22Rv1 (cell line): ENCODE data around the gene ERP44.
A peak's percentile ranks its signal among the peaks of the same experiment; 100 is the strongest.

ENCODE experiments used
- H3K27ac ChIP-seq: fragments of 450-650 bp; 2 replicates; pipeline ENCODE4 v1.5.1; 2017
- CTCF ChIP-seq: fragments of 450-650 bp; IDR thresholded peaks from 2 replicates; pipeline ENCODE4 v1.5.1; 2017; ENCODE audit warnings: mild to moderate bottlenecking
- ZFX ChIP-seq: fragments of 450-650 bp; IDR thresholded peaks from 2 replicates; pipeline ENCODE4 v1.6.1; 2017; ENCODE audit warnings: antibody characterized with exemption, borderline replicate concordance

Gene ERP44

GRCh38 chr9:100038472-100038871, 60.3 kb downstream of the ERP44 start:
- TF ChIP-seq CTCF = no peak
- no peak overlapping the region for H3K27ac ChIP-seq

- TF ChIP-seq ZFX = no peak
- TF ChIP-seq CTCF = no peak
These were observed 64.8 kb downstream of the ERP44 start for GRCh38 chr9:100033877-100034551.

GRCh38 chr9:100030548-100030947, 68.3 kb downstream of the ERP44 start:
- TF ChIP-seq CTCF = no peak
- no peak for TF ChIP-seq ZFX
- H3K27ac ChIP-seq = no peak overlapping the region

More at GRCh38 chr9:100033877-100034551, 64.8 kb downstream of the ERP44 start:
- H3K27ac ChIP-seq = no peak overlapping the region

- TF ChIP-seq ZFX (no peak), CTCF (no peak)
- H3K27ac ChIP-seq = no peak overlapping the region
These were observed 69.5 kb downstream of the ERP44 start for GRCh38 chr9:100029251-100029650.

- no peak overlapping the region for H3K27ac ChIP-seq
- TF ChIP-seq CTCF = peak; percentile 94
- TF ChIP-seq ZFX = no peak
These were observed 70.5 kb downstream of the ERP44 start for GRCh38 chr9:100028201-100028784.

- TF ChIP-seq ZFX (no peak), CTCF (no peak)
These were observed 71.3 kb downstream of the ERP44 start for GRCh38 chr9:100027543-100027942.

GRCh38 chr9:100021931-100022330, 76.9 kb downstream of the ERP44 start:
- no peak overlapping the region for H3K27ac ChIP-seq
- TF ChIP-seq ZFX = no peak
- no peak for TF ChIP-seq CTCF

More at GRCh38 chr9:100027543-100027942, 71.3 kb downstream of the ERP44 start:
- H3K27ac ChIP-seq = no peak overlapping the region
